Vagina (tissue), 2 donors: ENCODE results near the gene TUG1. TPM values are rescaled to one million over a fixed set of nuclear protein-coding genes. Genes with fewer than 3 reads are reported as not detected.

Experiments
- DNase-seq, 2 donors: peaks; one replicate each; pipeline ENCODE4 v3.0.0-alpha.2; 2017; ENCODE audit errors: extremely low spot score in 2 of 2
- H3K27ac ChIP-seq: fragments of 200-600 bp; sonication (generic); one replicate; pipeline ENCODE4 v1.5.1; 2019
- H3K27me3 ChIP-seq: fragments of 200-600 bp; sonication (generic); one replicate; pipeline ENCODE4 v1.5.1; 2019
- H3K36me3 ChIP-seq, 2 donors: fragments of 200-600 bp; sonication (generic); one replicate each; pipeline ENCODE4 v1.5.1; 2017 to 2019
- H3K4me1 ChIP-seq: fragments of 200-600 bp; sonication (generic); one replicate; pipeline ENCODE4 v1.5.1; 2019
- H3K4me3 ChIP-seq, 2 donors: fragments of 200-600 bp; sonication (generic); 1 replicate in 1 of 2; 2 replicates in 1 of 2; pipeline ENCODE4 v1.5.1; 2016 to 2019
- H3K9me3 ChIP-seq: fragments of 200-600 bp; sonication (generic); one replicate; pipeline ENCODE4 v1.5.1; 2019
- POLR2A ChIP-seq, 2 donors: fragments of 450-650 bp; IDR thresholded peaks; one replicate each; pipeline ENCODE4 v1.6.1; 2017; ENCODE audit warnings: antibody characterized with exemption in 2 of 2, mild to moderate bottlenecking in 2 of 2, moderate library complexity in 2 of 2
- POLR2AphosphoS5 ChIP-seq, 2 donors: sonication (generic); formaldehyde crosslinking; IDR thresholded peaks; one replicate each; pipeline ENCODE4 v1.9.0; 2017; ENCODE audit warnings: antibody characterized with exemption in 2 of 2, mild to moderate bottlenecking in 2 of 2, low read depth in 1 of 2; ENCODE audit not compliant: insufficient read depth in 1 of 2
- intact Hi-C: fragments of 100-400 bp; cut with DNase I; formaldehyde crosslinking; loops from one replicate; pipeline ENCODE4 v1.15.1; 2023
- total RNA-seq: library from RNA; depleted of rRNA; stranded (reverse); fragments of >200 nt; gene quantifications from one replicate; pipeline ENCODE4 v1.2.3, GENCODE V29; 2016
- TF ChIP-seq, protein P1 (sequence below), 3 experiments: fragments of 450-650 bp in 2 of 3; fragments of 200-600 bp in 1 of 3; sonication (generic) in 1 of 3; IDR thresholded peaks; one replicate each; pipeline ENCODE4 v1.5.1; 2017 to 2019; ENCODE audit warnings: antibody characterized with exemption in 3 of 3, mild to moderate bottlenecking in 2 of 3, moderate library complexity in 2 of 3

TUG1 gene
- total RNA-seq, 1 donor from 2014 or later = 85.0 TPM

DNA sequence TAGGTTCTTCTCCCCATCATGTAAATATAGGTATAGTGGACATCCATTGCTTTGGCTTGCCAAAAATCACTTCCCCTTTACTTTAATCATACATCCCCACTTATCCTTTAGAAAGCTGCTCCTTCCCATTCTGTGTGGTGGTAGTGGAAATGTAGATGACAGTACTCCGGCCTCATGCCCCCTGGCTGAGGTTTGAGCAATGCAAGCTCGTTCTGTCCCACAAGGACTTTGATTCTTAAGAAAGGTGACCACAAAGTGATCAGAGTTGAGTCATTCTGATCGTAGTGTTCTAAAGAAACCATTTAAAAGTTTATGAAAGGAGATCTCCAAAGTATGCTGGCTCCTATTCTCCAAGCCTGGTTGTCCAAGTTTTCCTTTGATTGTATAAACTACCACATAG, 10.9 kb downstream of the TUG1 start:
- Histone ChIP-seq H3K36me3 (peaks cover 0 to 6% of the 10 kb centered on the region in 2 donors), H3K4me1 (no peaks in the 10 kb centered on the region), H3K27ac (no peak overlapping the region), H3K9me3 (peaks cover 10% of the 10 kb centered on the region), H3K4me3 (no peak overlapping the region), H3K27me3 (no peaks in the 10 kb centered on the region)
- TF ChIP-seq, protein P1, sequence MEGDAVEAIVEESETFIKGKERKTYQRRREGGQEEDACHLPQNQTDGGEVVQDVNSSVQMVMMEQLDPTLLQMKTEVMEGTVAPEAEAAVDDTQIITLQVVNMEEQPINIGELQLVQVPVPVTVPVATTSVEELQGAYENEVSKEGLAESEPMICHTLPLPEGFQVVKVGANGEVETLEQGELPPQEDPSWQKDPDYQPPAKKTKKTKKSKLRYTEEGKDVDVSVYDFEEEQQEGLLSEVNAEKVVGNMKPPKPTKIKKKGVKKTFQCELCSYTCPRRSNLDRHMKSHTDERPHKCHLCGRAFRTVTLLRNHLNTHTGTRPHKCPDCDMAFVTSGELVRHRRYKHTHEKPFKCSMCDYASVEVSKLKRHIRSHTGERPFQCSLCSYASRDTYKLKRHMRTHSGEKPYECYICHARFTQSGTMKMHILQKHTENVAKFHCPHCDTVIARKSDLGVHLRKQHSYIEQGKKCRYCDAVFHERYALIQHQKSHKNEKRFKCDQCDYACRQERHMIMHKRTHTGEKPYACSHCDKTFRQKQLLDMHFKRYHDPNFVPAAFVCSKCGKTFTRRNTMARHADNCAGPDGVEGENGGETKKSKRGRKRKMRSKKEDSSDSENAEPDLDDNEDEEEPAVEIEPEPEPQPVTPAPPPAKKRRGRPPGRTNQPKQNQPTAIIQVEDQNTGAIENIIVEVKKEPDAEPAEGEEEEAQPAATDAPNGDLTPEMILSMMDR (IDR thresholded peaks at IDR 0.05) = no peak
- no peak for TF ChIP-seq POLR2AphosphoS5 (IDR thresholded peaks at IDR 0.05; ENCODE audit: insufficient read depth in 1 of 2, low read depth in 1 of 2)
- TF ChIP-seq POLR2A (IDR thresholded peaks at IDR 0.05) = no peak
- intact Hi-C loops = loop anchor here (10.0 kb wide), 1 partner anchor 55 kb away; no protein-coding TSS in a partner anchor
- no peak for DNase-seq

DNA sequence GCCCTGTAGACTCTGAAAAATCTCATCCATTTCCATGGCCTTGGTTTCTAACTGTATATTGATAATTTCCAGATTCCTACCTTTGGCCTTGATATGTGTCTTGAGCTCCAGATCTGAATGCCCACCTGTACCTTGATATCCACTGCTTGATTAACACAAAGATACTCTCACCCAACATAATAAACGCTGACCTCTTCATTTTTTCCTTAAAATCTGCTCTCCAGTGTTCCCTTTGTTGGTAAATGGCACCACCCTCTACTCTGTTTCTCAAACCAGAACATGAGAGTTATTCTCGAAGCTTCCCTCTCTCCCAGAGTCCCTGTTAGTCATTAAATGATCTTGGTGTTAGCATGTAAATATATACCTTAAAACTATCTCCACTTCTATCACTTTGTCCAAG, 13.4 kb downstream of the TUG1 start:
- Histone ChIP-seq H3K27ac (no peak overlapping the region), H3K9me3 (peaks cover 10% of the 10 kb centered on the region), H3K4me1 (no peaks in the 10 kb centered on the region), H3K4me3 (no peak overlapping the region), H3K36me3 (no peaks in the 10 kb centered on the region), H3K27me3 (no peaks in the 10 kb centered on the region)
- TF ChIP-seq, protein P1 (IDR thresholded peaks at IDR 0.05) = no peak
- TF ChIP-seq POLR2AphosphoS5 (IDR thresholded peaks at IDR 0.05; ENCODE audit: insufficient read depth in 1 of 2, low read depth in 1 of 2) (no peak), POLR2A (IDR thresholded peaks at IDR 0.05) (no peak)
- no peak for DNase-seq
- intact Hi-C loops = no loop called here

DNA sequence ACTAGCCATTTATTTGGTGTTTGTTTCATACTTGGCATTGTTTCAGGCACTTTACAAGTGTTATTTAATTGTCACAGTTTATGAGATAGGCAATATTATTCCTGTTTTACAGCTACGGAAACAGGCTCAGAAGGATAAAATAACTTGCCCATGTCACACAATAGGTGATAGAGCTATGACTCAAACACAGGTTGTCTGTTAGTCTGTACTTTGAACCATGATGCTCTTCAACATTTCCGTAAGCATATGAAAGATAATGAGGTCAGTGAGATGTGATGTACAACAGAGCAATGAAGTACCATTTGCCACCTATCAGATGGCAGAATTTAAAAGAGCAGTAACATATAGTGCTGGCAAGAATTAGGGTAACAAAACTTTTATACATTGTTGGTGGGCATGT, 15.3 kb downstream of the TUG1 start:
- DNase-seq = no peak
- no peak overlapping the region for H3K27ac ChIP-seq
- H3K4me1 ChIP-seq = no peaks in the 10 kb centered on the region
- no peak overlapping the region for H3K4me3 ChIP-seq
- H3K36me3 ChIP-seq = no peaks in the 10 kb centered on the region
- TF ChIP-seq POLR2AphosphoS5 (IDR thresholded peaks at IDR 0.05; ENCODE audit: insufficient read depth in 1 of 2, low read depth in 1 of 2) (no peak), POLR2A (IDR thresholded peaks at IDR 0.05) (no peak)
- TF ChIP-seq, protein P1 (IDR thresholded peaks at IDR 0.05) = no peak
- intact Hi-C loops = no loop called here
- no peaks in the 10 kb centered on the region for H3K27me3 ChIP-seq
- no peaks in the 10 kb centered on the region for H3K9me3 ChIP-seq

DNA sequence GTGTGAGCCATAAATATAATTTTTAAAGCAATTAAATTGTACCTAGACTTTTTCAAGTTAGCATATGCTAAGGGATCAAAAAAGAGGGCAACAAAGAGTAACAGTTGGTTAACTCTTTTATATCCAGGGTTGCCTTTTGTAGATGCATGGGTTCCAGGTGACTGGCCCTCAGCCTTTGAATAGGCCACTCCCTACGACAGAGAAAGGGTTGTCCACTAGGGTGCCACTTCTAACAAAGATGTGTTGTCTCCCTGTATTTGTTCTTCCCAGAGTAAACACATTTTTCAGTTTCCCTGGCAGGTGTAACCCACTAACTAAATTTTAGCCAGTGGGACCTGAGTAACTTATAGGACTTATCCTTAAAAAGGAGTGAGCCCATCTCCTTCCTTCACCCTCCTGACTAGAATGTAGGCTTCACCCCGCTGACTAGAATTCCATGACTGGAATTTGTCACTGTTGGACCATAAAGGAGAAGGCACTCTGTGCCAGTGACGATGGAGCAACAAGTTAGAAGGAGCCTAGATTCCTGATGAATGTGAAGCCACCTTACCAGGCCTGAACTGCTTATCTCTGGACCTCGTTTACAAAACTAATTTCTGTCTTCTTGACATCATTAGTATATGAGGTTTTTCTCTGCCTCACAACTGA, 16.6 kb downstream of the TUG1 start:
- no peaks in the 10 kb centered on the region for H3K9me3 ChIP-seq
- intact Hi-C loops = no loop called here

DNA sequence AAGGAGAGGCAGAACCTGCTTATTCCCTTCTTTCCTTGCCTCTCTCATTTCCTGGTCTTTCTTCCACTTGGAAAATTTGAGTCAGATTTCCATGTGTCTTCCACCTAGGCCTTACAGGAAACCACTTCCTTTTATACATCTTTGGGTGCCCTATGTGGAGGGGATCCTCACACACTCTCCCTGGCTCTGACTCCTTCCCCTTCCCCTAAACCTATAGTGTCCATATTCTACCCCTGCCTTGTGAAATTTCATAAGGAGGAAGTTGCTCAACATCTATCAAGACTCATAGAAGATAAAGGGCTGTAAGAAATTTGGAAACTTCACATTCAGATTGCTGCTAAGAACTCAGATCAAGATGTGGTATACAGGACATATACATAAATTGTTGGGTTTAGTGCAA, 20.4 kb downstream of the TUG1 start:
- no peaks in the 10 kb centered on the region for H3K9me3 ChIP-seq
- no peak overlapping the region for H3K4me3 ChIP-seq

More for the DNA sequence above, 16.6 kb downstream of the TUG1 start:
- no peaks in the 10 kb centered on the region for H3K36me3 ChIP-seq
- no peak overlapping the region for H3K4me3 ChIP-seq
- TF ChIP-seq POLR2A (IDR thresholded peaks at IDR 0.05) (no peak), POLR2AphosphoS5 (IDR thresholded peaks at IDR 0.05; ENCODE audit: insufficient read depth in 1 of 2, low read depth in 1 of 2) (no peak)
- TF ChIP-seq, protein P1 (IDR thresholded peaks at IDR 0.05) = no peak
- H3K4me1 ChIP-seq = no peaks in the 10 kb centered on the region
- no peak overlapping the region for H3K27ac ChIP-seq
- no peak for DNase-seq
- no peaks in the 10 kb centered on the region for H3K27me3 ChIP-seq

More for the DNA sequence above, 20.4 kb downstream of the TUG1 start:
- no peak for DNase-seq
- no peaks in the 10 kb centered on the region for H3K4me1 ChIP-seq
- no peak overlapping the region for H3K27ac ChIP-seq
- intact Hi-C loops = no loop called here
- no peaks in the 10 kb centered on the region for H3K27me3 ChIP-seq
- no peak for TF ChIP-seq POLR2AphosphoS5 (IDR thresholded peaks at IDR 0.05; ENCODE audit: insufficient read depth in 1 of 2, low read depth in 1 of 2)
- TF ChIP-seq, protein P1 (IDR thresholded peaks at IDR 0.05) = no peak
- TF ChIP-seq POLR2A (IDR thresholded peaks at IDR 0.05) = no peak
- H3K36me3 ChIP-seq = no peaks in the 10 kb centered on the region
